ENCODE measurements around the gene CDH22. TPM values are rescaled to one million over a fixed set of nuclear protein-coding genes. Genes with fewer than 3 reads are reported as not detected.

CDH22 gene
- total RNA-seq, 1 donor from 2014 or later, result 5.2 TPM

DNA sequence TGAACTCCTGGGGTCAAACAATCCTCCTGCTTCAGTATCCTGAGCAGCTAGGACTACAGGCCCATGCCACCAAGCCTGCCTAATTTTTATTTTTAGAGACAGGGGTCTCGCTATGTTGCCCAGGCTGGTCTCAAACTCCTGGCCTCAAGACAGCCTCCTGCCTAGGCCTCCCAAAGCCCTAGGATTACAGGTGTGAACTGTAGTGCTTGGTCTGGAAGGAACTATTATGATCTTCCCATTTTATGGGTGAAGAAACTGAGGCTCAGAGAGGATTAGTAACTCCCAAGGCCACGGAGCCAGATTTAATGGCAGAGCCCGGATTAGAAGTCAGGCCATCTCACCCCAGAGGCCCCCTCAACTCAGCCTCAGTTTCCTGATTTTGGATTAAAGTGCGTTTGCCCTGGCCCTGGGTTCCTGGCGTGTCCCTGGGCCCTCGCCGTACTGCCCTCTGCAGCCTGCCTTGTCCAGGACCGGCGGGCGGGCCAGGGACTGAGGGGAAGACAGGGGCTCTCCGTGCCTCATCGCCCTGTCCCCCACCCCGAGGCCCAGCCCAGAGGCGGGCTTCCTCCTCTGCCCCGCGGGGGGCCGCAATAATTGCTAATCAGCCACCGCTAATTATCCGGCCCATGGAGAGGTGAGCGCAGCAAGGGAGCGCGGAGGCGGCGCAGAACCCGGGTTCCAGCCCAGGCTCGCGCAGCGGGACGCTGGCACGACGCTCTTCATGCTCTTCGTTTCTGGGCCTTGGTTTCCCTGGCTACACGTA is 155.3 kb downstream of the CDH22 start:
- DNase-seq (ENCODE audit: missing footprints) (no peak), ATAC-seq (no peak)
- intact Hi-C loops (cut with DNase I), result no loop called here

DNA sequence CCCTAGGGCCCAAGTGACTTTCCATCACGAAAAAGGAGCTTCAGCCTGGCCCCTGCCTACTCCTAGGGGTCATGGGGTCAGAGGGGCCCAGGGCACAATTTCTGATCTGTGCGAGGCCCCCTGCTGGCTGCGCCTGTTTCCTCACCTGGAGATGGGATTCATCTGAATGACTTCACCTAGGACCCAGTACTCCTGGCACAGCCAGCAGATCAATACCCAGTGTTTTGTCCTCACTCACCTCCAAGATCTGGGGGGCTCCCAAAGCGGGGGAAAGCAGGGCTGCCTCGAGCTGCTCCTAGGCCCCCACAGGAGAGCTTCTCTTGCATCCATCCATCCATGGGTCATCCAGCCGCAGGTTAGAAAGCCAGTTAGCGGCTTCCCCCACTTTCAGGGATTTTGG is 156.4 kb downstream of the CDH22 start:
- intact Hi-C loops (cut with DNase I), result no loop called here
- DNase-seq (ENCODE audit: missing footprints), result no peak
- no peak for ATAC-seq

DNA sequence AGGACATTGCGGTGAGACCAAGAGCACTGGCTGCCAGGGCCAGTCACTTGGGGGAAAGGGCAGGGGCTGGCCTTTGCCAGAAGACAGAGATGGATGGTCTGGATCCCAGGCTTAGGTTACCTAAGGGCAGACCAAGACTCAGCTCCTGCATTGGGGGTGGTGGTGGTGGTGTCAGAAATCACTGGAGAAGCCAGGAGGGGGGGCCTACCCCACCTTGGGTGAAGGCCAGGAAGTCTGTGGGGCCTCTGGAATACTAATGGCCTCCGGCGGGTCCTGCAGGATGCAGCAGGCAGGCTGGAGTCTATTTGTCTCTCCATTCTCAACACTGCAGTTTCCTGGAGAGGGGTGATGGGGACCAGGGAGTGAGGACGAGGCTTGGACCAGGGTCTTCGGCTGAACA is 157.4 kb downstream of the CDH22 start:
- ATAC-seq (no peak), DNase-seq (ENCODE audit: missing footprints) (no peak)
- intact Hi-C loops (cut with DNase I), result no loop called here

DNA sequence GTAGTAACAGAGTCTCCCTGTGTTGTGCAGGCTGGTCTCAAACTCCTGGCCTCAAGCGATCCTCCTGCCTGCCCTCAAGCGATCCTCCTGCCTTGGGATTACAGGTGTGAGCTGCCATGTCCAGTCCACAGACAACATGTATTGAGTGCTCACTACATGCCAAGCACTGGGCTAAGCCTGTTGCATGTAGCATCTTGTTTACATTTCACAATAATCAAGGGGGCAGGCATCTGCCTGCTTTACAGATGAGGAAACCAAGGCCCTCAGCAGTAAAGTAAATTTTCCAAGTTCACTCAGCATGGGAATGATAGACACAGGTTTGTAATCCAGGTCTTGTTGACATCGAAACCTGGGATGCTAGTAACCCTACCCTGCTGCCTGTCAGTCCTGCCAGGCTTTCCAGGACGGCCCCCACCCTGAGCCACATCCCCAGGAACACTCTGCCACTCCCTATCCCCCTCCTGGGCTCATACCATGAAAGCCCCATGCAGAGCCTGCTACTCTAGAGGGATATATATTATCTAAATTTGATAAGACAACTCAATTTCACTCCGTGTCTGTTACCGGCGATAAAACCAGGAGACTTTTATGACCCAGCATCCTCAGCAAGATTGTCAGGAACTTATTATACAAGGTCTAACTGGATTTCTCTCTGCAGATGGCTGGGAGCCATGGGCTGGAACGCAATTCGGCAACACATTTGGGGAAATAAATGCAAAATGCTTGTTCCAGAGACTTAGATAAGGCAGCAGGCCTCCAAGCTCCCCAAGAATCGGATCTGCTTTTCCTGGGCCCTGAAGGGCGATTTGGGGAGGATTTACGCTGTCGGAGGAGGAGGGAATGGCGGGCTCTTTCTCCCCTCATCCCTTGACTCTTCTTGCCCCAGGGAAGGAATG is 159.7 kb downstream of the CDH22 start:
- ATAC-seq (no peak), DNase-seq (ENCODE audit: missing footprints) (no peak)
- intact Hi-C loops (cut with DNase I), result no loop called here

DNA sequence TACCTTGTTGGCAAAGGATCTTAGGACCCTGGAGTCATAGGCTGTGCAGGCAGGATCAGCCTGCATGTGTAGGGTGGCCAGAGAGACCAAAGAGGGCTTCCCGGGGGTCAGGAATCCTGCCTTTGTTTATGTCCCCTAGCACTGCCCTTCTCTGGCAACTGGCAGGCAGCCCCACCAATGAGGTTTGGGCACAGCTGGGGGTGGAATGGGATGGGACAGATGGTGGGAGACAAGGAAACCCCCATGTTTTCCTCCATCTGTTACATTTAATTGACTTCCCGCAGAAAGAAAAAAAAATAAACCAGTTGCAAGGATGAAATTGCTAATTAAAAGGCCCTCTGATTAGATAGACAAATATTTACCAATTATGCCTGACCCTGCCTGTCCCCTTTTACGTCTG is 162.6 kb downstream of the CDH22 start:
- DNase-seq (ENCODE audit: missing footprints) (no peak), ATAC-seq (no peak)
- intact Hi-C loops (cut with DNase I), result no loop called here

DNA sequence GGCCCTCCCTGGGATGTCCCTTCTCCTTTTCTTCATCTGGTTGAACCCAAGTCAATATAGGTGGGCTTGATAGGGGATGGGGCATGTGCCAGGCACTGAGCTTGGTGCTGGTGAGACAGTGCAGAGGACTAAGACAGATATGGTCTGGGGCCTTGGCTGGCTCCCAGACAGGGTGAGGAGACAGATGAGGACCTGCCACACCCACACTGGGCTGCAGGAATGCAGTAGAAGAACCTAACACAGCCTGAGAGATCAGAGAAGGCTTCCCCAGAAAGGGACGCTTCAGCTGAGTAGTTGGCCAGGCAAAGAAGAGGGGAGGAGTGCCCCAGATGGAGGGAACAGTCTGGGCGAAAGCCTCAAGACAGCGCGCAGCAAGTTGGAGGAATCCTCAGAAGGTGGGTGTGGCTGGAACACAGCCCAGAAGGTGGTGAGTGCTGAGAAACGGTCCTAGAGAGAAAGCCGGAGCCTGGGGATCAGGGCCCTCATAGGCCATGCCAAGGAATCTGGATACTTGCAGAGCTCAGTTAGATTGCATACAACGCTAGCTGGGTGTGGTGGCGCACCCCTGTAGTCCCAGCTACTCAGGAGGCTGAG is 163.8 kb downstream of the CDH22 start:
- ATAC-seq (no peak), DNase-seq (ENCODE audit: missing footprints) (no peak)
- intact Hi-C loops (cut with DNase I), result no loop called here

DNA sequence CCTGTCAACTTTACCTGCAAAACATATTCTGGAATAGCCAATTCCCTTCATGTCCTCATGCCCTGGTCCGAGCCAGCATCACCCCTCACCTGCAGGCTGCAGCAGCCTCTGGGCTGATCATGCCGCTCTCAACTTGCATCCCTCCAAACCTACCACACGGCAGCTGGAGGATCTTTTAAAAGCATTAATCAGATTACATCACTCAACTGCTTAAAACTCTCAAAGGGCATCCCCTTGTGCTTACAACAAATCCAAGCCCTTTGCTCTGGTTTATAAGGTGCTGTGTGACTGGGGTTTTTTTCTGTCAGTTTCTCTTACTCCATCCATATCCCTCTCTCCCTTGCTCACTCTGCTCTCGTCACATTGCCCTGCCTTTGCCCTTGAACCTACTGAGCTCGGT is 166.2 kb downstream of the CDH22 start:
- ATAC-seq (no peak), DNase-seq (ENCODE audit: missing footprints) (no peak)
- intact Hi-C loops (cut with DNase I), result no loop called here

DNA sequence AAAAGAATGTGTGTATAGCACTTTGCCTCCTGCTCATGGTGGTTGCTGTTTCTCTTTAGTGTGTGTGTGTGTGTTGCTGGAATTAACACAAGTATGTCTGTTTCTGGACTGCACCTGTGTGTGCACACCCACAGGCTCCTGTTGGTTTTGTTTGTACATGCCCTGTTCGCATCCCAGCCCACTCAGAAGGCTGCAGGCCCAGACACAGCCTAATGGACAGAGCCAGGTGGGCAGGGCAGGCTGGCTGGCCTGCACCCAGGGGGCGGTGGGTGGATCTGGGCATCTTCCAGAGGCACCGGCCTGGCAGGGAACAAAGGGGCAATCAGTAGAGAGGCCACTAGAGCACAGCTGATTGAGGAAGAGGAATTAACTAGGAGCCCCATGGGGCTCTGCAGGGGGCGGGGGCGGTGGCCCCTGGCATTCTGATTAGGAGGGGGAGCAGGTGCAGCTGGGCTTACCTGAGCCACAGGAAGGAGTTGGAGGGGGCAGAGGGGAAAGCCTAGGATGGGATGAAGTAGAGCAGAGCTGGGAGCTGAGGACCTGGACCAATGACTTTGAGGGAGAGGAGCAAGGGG is 168.3 kb downstream of the CDH22 start:
- DNase-seq (ENCODE audit: missing footprints) (no peak), ATAC-seq (no peak)
- intact Hi-C loops (cut with DNase I), result no loop called here

DNA sequence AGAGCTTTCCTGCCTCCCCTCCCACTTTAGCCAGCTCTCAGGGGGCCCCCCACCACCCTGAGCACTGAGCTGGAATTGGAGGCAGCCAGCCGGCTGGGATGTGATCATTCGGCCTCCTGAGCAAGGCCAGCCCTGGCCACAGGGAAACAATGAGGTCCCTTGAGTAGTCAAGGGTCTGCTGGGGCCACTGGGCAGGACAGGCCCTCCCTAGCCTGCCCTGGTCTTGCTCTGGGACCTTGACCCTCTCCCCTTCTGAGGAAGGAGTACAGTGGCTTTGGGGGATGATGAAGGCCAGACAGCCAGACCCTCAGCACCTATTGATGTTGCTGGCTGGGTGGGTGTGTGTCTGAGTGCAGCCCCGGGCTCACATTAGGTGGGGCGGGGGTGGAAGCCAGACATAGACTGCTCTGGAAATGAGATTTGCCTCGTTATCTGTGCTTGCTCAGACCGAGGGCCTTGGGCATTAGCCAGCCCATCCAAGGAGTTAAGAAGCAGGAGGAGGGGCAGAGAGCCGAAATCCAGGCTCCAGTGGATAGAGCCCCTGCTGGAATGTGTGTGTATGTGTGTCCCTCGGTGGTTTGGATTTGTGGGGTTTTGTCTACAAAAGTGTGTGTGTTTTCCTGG is 168.9 kb downstream of the CDH22 start:
- DNase-seq (ENCODE audit: missing footprints), result no peak
- ATAC-seq, result no peak
- intact Hi-C loops (cut with DNase I), result no loop called here

DNA sequence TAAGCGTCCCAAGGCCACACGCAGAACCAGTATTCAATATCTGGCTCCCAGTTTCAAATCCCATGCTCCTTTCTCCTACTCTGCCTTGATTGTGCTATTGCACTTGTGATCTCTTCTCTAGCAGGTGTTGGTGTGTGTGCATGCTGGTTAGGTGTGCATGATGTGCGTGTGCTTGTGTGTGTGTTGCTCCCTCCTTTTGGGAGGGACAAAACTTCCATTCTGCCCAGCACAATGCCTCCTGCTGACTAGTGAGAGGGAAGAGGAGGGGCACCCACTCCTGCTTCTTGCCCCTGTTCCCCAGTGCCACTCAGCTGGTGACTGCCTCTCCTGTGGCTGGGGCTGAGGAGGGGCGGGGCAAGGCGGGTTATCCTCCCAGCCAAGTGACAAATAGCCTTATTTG is 170.5 kb downstream of the CDH22 start:
- intact Hi-C loops (cut with DNase I), result no loop called here
- ATAC-seq, result no peak

DNA sequence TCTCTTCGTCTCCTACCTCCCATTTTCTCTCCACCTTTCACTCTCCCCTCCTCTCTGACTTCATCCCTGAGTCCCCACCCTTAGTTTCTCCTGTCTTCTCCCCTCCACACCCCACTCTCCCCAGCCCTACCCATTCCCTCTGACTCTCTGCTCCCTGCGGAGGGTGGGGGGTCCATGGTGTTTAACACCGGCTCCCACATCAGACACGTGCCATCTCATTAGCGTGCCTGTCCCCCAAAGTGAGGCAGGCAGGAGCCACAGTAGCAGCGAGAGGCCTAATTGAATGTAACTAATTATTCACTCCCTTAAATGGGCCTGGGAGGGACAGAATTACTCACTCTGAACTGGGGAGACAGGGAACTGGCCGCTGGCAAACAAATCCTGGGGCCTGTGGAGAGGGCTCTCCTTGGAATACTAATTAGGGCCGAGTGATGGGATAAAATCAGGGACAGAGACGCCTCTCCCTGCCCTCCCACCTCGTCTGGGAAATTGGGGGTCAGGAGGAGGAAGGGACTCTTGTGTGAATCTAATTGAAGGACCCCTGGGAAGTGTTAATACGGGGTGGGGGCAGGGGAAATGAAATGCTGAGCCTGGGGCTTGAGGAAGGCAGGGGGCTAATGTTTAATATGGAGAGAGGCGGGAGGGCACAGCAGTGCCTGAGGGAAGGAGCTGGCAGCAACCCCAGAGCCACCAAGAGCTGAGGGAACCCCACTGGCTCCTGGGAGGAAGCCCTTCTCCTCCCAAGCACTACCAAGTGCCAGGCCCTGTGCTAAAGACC is 172.3 kb downstream of the CDH22 start:
- ATAC-seq, result no peak
- intact Hi-C loops (cut with DNase I), result no loop called here
- DNase-seq (ENCODE audit: missing footprints), result no peak

More for the DNA sequence above, 170.5 kb downstream of the CDH22 start:
- no peak for DNase-seq (ENCODE audit: missing footprints)

DNA sequence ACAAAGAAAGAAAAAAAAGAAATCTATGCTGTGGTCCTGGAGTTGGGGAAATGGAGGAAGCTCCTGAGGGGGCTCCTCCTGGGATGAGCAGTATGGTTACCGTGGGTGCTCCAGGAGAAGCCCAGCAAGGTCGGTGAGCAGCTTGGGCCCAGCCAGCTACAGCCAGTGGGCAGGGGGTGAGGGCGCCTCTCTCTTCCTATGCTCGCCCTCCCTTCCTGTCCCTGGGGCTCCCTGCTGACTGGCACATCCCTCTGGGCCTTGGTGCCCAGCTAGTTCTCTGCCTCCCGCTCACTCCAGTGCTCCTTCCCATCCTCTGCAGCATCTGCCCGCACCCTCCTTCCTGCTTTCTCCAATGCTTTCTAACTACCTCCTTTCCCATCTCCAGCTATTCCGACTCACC is 173.6 kb downstream of the CDH22 start:
- no peak for ATAC-seq
- DNase-seq (ENCODE audit: missing footprints), result no peak
- intact Hi-C loops (cut with DNase I), result loop anchor here (5.0 kb wide), 3 partner anchors 38 to 198 kb away; no protein-coding TSS in a partner anchor

DNA sequence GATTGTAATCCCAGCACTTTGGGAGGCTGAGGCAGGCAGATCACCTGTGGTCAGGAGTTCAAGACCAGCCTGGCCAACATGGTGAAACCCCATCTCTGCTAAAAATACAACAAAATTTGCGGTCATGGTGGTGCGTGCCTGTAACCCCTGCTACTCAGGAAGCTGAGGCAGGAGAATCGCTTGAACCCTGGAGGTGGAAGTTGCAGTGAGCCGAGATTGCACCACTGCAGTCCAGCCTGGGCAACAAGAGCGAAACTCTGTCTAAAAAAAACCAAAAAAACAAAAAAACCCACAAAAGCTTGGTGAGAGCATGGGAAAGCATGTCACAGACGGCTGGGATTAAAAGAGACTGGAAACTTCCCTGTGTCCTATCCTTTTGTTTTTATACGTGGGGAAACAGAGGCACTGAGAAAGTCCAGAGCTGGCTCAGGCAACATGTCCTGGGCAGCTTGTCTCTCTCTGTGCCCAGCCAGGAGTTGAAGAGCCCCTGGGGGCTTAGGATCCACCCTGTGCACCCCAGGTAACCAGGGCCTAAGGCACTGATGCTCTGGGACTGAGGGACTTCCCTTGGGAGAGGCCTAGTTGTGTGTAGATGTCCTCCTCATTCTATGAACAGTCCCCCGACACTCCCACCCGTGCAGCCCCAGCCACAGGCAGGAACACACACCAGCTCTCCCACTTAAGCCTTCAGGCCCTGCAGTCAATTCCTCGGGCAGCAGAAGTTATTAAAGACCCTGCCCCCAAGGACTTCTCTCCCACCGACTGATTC is 174.2 kb downstream of the CDH22 start:
- intact Hi-C loops (cut with DNase I), result loop anchor here (2.0 to 5.0 kb wide), 4 partner anchors 38 to 215 kb away; no protein-coding TSS in a partner anchor

DNA sequence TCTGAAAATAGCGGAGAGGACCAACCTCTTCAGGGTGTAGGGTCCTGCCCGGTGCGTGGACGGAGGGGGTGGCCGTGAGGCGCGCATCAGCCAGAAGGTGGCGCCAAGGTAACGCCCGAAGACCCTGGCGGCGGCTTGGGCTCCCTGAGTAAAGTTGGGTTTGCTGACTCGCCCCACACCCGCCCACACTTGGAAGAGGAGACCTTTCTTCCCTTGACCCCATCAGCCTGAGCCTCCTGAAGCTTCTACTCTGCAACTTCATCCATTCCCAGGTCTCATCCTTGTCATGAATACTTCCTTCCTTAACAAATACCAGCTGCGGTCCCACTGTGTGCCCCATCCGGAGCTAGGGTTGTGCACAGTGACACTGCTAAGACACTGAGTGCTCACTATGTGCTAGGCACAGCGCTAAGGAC is 175.6 kb downstream of the CDH22 start:
- ATAC-seq, result peak; percentile 85
- intact Hi-C loops (cut with DNase I), result loop anchor here (1.0 to 5.0 kb wide), 5 partner anchors 40 to 216 kb away; partner anchors contain the start of gene CDH22
- peak; percentile 88 for DNase-seq (ENCODE audit: missing footprints)

More for the DNA sequence above, 174.2 kb downstream of the CDH22 start:
- ATAC-seq (no peak), DNase-seq (ENCODE audit: missing footprints) (no peak)

DNA sequence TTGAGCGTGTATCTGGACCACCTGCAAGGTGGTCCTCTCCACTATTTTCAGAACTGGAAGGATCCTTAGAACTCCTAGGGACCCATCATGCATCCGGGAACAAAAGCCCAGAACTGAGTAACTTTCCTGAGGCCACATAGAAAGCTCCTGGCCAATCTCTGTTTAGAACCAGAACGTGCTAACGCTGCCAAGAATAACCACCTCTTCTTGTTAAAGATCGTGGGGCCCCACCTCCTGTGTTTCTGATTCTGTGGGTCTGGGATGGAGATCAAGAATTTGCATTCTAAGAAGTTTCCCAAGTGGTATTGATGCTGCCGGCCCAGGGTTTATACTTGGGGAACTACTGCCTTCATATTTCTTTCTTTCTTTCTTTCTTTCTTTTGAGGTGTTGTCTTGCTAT is 176.9 kb downstream of the CDH22 start:
- intact Hi-C loops (cut with DNase I), result loop anchor here (5.0 kb wide), 3 partner anchors 41 to 201 kb away; no protein-coding TSS in a partner anchor
- no peak for DNase-seq (ENCODE audit: missing footprints)
- ATAC-seq, result no peak

DNA sequence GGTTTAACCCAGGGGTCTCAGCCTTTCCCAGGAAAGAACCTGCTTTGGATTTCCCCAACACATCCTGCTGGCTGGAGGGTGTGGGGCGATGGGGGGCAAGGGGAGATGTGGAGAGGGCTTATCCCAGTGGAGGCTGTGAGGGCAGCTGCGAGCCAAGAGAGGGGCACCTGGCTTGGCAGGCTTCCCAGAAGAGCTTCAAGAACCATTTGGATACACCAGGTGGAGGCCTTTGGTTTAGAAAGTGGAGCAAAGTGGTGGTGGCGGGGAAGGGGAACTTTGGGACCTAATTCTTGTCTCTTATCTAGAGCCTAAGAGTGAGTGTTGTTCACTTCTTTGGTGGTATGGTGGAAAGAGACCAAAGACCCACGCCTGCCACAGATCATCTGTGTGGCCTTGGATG is 177.8 kb downstream of the CDH22 start:
- no peak for ATAC-seq
- no peak for DNase-seq (ENCODE audit: missing footprints)
- intact Hi-C loops (cut with DNase I), result loop anchor here (5.0 kb wide), 3 partner anchors 42 to 202 kb away; no protein-coding TSS in a partner anchor

DNA sequence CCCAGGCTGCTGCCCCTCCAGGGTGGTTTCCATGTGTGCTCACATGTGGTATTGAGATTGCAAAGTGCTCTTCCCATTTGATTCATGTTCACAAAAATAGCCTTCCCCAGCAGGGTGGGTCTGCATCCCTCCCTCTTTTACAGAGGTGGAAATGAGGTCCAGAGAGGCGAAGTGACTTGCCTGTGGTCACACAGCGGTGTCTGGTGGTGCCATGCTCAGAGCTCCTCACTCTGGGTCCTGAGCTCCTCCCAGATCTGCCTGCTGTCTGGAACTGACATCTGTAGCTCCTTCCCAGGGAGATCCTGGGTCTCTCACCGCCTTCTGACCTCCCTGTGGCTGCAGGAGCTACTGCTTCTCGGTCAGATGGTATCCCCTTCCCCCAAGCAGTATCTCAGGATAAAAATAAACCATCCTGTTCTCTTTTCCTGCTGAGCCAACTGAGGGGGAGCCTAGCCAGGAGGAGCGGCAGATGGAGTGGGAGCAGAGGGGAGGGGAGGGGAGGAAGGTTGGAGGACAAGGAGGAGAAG is 178.3 kb downstream of the CDH22 start:
- no peak for ATAC-seq
- intact Hi-C loops (cut with DNase I), result loop anchor here (5.0 kb wide), 3 partner anchors 42 to 202 kb away; no protein-coding TSS in a partner anchor

More for the DNA sequence above, 178.3 kb downstream of the CDH22 start:
- DNase-seq (ENCODE audit: missing footprints), result no peak
